Uterus (tissue), 4 donors: ENCODE measurements around the gene RAB12. TPM values are rescaled to one million over a fixed set of nuclear protein-coding genes. Genes with fewer than 3 reads are reported as not detected.
A peak's percentile ranks its signal among the peaks of the same experiment; 100 is the strongest.

Experiments used
- DNase-seq, 2 donors: peaks; one replicate each; pipeline ENCODE4 v3.0.0-alpha.2; 2019 to 2020
- H3K27ac ChIP-seq, 2 donors: fragments of 200-600 bp; sonication (generic); 1 replicate in 1 of 2; 2 replicates in 1 of 2; pipeline ENCODE4 v1.5.1; 2016 to 2018
- H3K27me3 ChIP-seq, 2 donors: fragments of 200-600 bp; sonication (generic); one replicate each; pipeline ENCODE4 v1.5.1; 2018 to 2019; ENCODE audit warnings: control low read depth in 1 of 2
- H3K36me3 ChIP-seq, 2 donors: fragments of 200-600 bp; sonication (generic); one replicate each; pipeline ENCODE4 v1.5.1; 2019; ENCODE audit warnings: control low read depth in 1 of 2
- H3K4me1 ChIP-seq, 2 donors: fragments of 200-600 bp; sonication (generic); one replicate each; pipeline ENCODE4 v1.5.1; 2018 to 2019; ENCODE audit warnings: control low read depth in 1 of 2
- H3K4me3 ChIP-seq, 2 donors: fragments of 200-600 bp; sonication (generic); 1 replicate in 1 of 2; 2 replicates in 1 of 2; pipeline ENCODE4 v1.5.1; 2018 to 2019; ENCODE audit warnings: mild to moderate bottlenecking in 1 of 2
- H3K9me3 ChIP-seq, 2 donors: fragments of 200-600 bp; sonication (generic); one replicate each; pipeline ENCODE4 v1.5.1; 2019; ENCODE audit warnings: control low read depth in 1 of 2
- POLR2A ChIP-seq, 2 donors: fragments of 450-650 bp; IDR thresholded peaks; one replicate each; pipeline ENCODE4 v1.6.1; 2016; ENCODE audit warnings: antibody characterized with exemption in 2 of 2, mild to moderate bottlenecking in 1 of 2, moderate library complexity in 1 of 2
- intact Hi-C: fragments of 100-400 bp; cut with DNase I; formaldehyde crosslinking; loops from one replicate; pipeline ENCODE4 v1.15.1; 2023; ENCODE audit warnings: low total_unique reads
- total RNA-seq, 4 donors: library from RNA; depleted of rRNA in 3 of 4; stranded (reverse); fragments of >200 nt in 3 of 4; gene quantifications; one replicate each; pipeline versions ENCODE4 v1.1.0 to v1.2.4, GENCODE V29; 2014 to 2023
- TF ChIP-seq, protein P1 (sequence below), 4 experiments: fragments of 200-600 bp in 2 of 4; fragments of 450-650 bp in 2 of 4; sonication (generic) in 2 of 4; IDR thresholded peaks; one replicate each; pipeline ENCODE4 v1.5.1; 2016 to 2019; ENCODE audit warnings: antibody characterized with exemption in 4 of 4, mild to moderate bottlenecking in 2 of 4, moderate library complexity in 1 of 4
- donor health status: DM: yes; HTN: yes; CAD: no.

RAB12 gene
- total RNA-seq, 4 donors from 2014 or later, result 37.9 to 85.8 (median 50.4) TPM

DNA sequence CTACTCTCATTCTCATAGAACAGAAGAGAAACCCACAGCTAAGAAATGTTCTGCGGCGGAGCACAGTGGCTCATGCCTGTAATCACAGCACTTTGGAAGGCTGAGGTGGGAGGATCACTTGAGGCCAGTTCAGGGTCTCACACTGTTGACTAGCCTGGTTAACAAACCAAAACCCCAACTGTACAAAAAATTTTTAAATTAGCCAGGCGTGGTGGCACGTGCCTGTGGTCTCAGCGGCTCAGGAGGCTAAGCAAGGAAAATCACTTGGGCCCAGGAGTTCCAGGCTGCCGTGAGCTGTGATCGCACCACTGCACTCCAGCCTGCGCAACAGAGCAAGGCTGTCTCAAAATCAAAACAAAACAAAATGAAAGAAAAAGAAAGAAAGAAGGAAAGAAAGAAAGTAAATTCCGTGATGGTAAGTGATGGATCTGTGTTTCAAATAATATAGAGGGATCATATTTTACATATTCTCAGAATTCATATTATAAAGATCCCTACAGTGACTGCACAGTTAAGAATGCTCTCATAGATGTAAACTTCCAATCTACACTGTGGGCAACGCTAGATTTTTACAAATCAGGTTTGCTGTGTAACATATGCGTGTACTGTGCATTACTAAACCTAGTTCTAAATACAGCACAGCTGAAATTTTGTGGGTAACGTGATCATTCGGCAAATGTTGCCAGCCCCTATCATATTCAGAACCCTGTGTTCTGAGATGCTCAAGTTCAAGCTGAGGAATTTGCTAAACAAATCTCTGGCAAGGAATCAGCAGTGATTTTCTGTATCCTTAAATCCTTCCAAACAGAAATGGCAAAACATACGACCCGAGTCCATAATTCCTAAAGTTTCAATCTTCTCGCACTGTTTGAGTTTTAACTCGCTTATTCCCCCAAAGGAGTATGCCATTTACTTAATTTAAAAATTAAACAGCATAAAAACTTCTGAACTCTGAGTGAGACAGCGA, 1.2 kb upstream of the RAB12 start:
- Histone ChIP-seq H3K4me3 (peak overlapping the region; percentile 50 to 86), H3K36me3 (no peaks in the 10 kb centered on the region), H3K27me3 (no peaks in the 10 kb centered on the region), H3K9me3 (no peaks in the 10 kb centered on the region), H3K4me1 (peaks cover under 1 to 8% of the 10 kb centered on the region in 2 donors), H3K27ac (peak overlapping the region; percentile 91 to 98)
- intact Hi-C loops, result no loop called here
- peak in 1 of 2 donors; percentile 20 for DNase-seq
- TF ChIP-seq, protein P1, sequence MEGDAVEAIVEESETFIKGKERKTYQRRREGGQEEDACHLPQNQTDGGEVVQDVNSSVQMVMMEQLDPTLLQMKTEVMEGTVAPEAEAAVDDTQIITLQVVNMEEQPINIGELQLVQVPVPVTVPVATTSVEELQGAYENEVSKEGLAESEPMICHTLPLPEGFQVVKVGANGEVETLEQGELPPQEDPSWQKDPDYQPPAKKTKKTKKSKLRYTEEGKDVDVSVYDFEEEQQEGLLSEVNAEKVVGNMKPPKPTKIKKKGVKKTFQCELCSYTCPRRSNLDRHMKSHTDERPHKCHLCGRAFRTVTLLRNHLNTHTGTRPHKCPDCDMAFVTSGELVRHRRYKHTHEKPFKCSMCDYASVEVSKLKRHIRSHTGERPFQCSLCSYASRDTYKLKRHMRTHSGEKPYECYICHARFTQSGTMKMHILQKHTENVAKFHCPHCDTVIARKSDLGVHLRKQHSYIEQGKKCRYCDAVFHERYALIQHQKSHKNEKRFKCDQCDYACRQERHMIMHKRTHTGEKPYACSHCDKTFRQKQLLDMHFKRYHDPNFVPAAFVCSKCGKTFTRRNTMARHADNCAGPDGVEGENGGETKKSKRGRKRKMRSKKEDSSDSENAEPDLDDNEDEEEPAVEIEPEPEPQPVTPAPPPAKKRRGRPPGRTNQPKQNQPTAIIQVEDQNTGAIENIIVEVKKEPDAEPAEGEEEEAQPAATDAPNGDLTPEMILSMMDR (IDR thresholded peaks at IDR 0.05), result no peak
- TF ChIP-seq POLR2A (IDR thresholded peaks at IDR 0.05), result no peak

DNA sequence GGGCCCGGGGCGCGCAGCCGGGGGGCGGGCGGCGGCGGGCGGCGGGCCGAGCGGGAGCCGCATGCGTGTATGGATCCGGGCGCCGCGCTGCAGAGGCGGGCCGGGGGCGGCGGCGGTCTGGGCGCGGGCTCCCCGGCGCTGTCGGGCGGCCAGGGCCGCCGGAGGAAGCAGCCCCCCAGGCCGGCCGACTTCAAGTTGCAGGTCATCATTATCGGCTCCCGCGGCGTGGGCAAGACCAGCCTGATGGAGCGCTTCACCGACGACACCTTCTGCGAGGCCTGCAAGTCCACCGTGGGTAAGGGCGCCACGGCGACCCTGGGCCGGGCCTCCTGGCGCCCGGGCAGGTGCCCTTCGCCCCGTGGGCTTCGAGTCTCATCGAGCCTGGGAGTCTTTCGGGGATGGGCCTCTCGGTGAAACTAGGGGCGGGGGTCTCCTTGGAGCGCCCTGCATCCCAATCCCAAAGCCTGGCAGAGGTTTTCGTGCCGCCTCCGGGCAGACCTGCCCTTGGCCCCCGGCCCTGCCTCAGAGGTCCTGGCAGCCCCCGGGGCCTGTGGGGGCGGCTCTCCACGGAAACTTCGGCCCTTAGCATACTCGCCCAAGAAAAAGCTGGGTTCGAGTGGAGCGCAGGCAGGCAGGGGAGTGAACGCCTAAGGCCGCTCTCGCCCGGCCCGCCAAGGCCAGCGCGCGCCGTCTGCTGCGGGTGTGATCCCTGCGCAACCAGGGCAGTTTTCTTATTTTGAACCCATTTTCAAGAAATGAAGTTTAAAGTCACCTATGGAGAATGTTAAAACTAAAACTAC, 622 bp downstream of the RAB12 start:
- intact Hi-C loops, result no loop called here
- H3K36me3 ChIP-seq, result no peaks in the 10 kb centered on the region
- DNase-seq, result peak; percentile 18 to 20
- peak overlapping the region; percentile 86 to 95 for H3K4me3 ChIP-seq
- no peaks in the 10 kb centered on the region for H3K27me3 ChIP-seq
- peaks cover 4 to 12% of the 10 kb centered on the region in 2 donors for H3K4me1 ChIP-seq
- TF ChIP-seq, protein P1 (IDR thresholded peaks at IDR 0.05), result no peak
- no peak for TF ChIP-seq POLR2A (IDR thresholded peaks at IDR 0.05)
- peak overlapping the region; percentile 63 to 98 for H3K27ac ChIP-seq
- no peaks in the 10 kb centered on the region for H3K9me3 ChIP-seq

DNA sequence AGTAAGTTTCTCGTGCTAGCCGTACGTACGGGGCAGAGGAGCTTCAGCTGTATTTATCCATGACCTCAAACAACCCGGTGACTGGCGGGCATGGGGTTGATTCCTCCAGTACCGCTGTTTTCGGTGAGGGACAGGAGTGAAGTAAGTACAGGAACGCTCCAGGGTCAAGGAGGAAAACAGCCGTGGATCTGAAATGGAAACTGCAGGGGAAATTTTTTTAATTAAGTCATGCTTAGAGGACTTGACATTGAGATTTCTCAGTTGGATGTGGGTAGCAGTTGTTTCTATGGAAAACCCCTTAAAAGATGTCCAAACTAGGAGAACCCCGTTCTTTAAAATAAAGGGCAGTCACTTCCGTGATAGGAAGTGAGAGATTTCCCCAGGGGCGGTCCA, 1.2 kb downstream of the RAB12 start:
- Histone ChIP-seq H3K4me3 (peak overlapping the region; percentile 86 to 95), H3K9me3 (no peaks in the 10 kb centered on the region), H3K4me1 (peaks cover 4 to 13% of the 10 kb centered on the region in 2 donors), H3K27ac (peak overlapping the region; percentile 63 to 98), H3K27me3 (no peaks in the 10 kb centered on the region), H3K36me3 (no peaks in the 10 kb centered on the region)
- no peak for TF ChIP-seq POLR2A (IDR thresholded peaks at IDR 0.05)
- TF ChIP-seq, protein P1 (IDR thresholded peaks at IDR 0.05), result no peak
- no peak for DNase-seq
- intact Hi-C loops, result no loop called here

DNA sequence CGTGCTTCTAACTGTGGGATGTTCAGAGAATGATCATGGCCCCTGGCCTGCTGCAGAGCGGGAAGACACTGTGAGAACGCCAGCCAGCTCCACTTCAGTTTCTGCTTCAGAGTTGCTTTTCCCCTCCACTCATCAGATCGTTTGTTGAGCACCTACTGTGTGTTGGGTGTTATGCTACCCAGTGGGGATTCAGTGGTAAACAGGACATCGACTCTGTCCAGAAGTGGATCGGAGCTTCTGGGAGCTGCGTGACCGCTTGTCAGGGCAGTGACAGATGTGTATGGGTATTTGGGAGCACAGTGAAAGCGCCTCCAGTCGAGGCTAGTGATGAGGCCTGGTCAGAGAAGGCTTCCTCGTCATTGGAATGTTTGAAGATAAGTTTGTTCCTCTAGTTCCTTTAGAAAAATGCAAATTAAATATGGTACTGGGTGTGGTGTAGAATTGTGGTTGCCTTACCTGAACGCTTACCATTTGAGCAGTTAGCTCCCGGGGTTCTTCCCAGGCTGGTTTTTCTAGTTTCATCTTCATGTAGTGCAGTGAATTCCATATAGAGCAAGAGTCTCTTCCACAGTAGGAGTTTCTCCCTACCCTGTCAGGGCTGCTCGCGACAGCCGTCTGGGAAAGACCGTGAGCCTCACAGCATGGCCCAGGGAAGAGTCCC, 2.8 kb downstream of the RAB12 start:
- H3K36me3 ChIP-seq, result no peaks in the 10 kb centered on the region
- intact Hi-C loops, result no loop called here
- no peaks in the 10 kb centered on the region for H3K9me3 ChIP-seq
- no peaks in the 10 kb centered on the region for H3K27me3 ChIP-seq
- no peak overlapping the region for H3K27ac ChIP-seq
- H3K4me3 ChIP-seq, result no peak overlapping the region
- TF ChIP-seq, protein P1 (IDR thresholded peaks at IDR 0.05), result no peak
- TF ChIP-seq POLR2A (IDR thresholded peaks at IDR 0.05), result no peak
- no peak for DNase-seq
- peaks cover 8 to 21% of the 10 kb centered on the region in 2 donors for H3K4me1 ChIP-seq
